ENCODE results near the gene CORO2B. TPM values are rescaled to one million over a fixed set of nuclear protein-coding genes. Genes with fewer than 3 reads are reported as not detected.

CORO2B gene
- total RNA-seq, 1 donor from 2014 or later: 16.3 TPM

GRCh38 chr15:68543165-68544008 is 35.4 kb upstream of the CORO2B start:
- no peak overlapping the region for H3K27ac Mint-ChIP-seq (ENCODE audit: unreplicated experiment)
- TF ChIP-seq CTCF (IDR thresholded peaks at IDR 0.05; ENCODE audit: partially characterized antibody, unreplicated experiment): no peak
- no peaks in the 10 kb centered on the region for H3K9me3 Mint-ChIP-seq (ENCODE audit: unreplicated experiment)
- peaks cover 4% of the 10 kb centered on the region for H3K27me3 Mint-ChIP-seq (ENCODE audit: unreplicated experiment)
- DNase-seq: no peak
- H3K36me3 Mint-ChIP-seq (ENCODE audit: unreplicated experiment): peaks cover 5% of the 10 kb centered on the region
- H3K4me3 Mint-ChIP-seq (ENCODE audit: unreplicated experiment): no peak overlapping the region
- H3K4me1 Mint-ChIP-seq (ENCODE audit: low read depth, unreplicated experiment): no peaks in the 10 kb centered on the region

- H3K36me3 Mint-ChIP-seq (ENCODE audit: unreplicated experiment): peaks cover 5% of the 10 kb centered on the region
- peaks cover 4% of the 10 kb centered on the region for H3K27me3 Mint-ChIP-seq (ENCODE audit: unreplicated experiment)
- no peak overlapping the region for H3K27ac Mint-ChIP-seq (ENCODE audit: unreplicated experiment)
- no peaks in the 10 kb centered on the region for H3K4me1 Mint-ChIP-seq (ENCODE audit: low read depth, unreplicated experiment)
- DNase-seq: no peak
- H3K4me3 Mint-ChIP-seq (ENCODE audit: unreplicated experiment): no peak overlapping the region
- no peaks in the 10 kb centered on the region for H3K9me3 Mint-ChIP-seq (ENCODE audit: unreplicated experiment)
- no peak for TF ChIP-seq CTCF (IDR thresholded peaks at IDR 0.05; ENCODE audit: partially characterized antibody, unreplicated experiment)
Measured at GRCh38 chr15:68546318-68546717, 32.5 kb upstream of the CORO2B start.

- H3K4me3 Mint-ChIP-seq (ENCODE audit: unreplicated experiment): no peak overlapping the region
- DNase-seq: no peak
- no peak for TF ChIP-seq CTCF (IDR thresholded peaks at IDR 0.05; ENCODE audit: partially characterized antibody, unreplicated experiment)
- no peak overlapping the region for H3K27ac Mint-ChIP-seq (ENCODE audit: unreplicated experiment)
- peaks cover 5% of the 10 kb centered on the region for H3K36me3 Mint-ChIP-seq (ENCODE audit: unreplicated experiment)
- peaks cover 2% of the 10 kb centered on the region for H3K9me3 Mint-ChIP-seq (ENCODE audit: unreplicated experiment)
- peaks cover 8% of the 10 kb centered on the region for H3K4me1 Mint-ChIP-seq (ENCODE audit: low read depth, unreplicated experiment)
- H3K27me3 Mint-ChIP-seq (ENCODE audit: unreplicated experiment): peaks cover 4% of the 10 kb centered on the region
Measured at GRCh38 chr15:68548364-68548763, 30.4 kb upstream of the CORO2B start.

GRCh38 chr15:68550004-68550403 is 28.8 kb upstream of the CORO2B start:
- H3K27me3 Mint-ChIP-seq (ENCODE audit: unreplicated experiment): peaks cover 1% of the 10 kb centered on the region

More at GRCh38 chr15:68550004-68550403, 28.8 kb upstream of the CORO2B start:
- no peak for TF ChIP-seq CTCF (IDR thresholded peaks at IDR 0.05; ENCODE audit: partially characterized antibody, unreplicated experiment)
- no peak overlapping the region for H3K4me3 Mint-ChIP-seq (ENCODE audit: unreplicated experiment)
- peaks cover 11% of the 10 kb centered on the region for H3K4me1 Mint-ChIP-seq (ENCODE audit: low read depth, unreplicated experiment)
- H3K27ac Mint-ChIP-seq (ENCODE audit: unreplicated experiment): no peak overlapping the region
- peaks cover 5% of the 10 kb centered on the region for H3K36me3 Mint-ChIP-seq (ENCODE audit: unreplicated experiment)
- H3K9me3 Mint-ChIP-seq (ENCODE audit: unreplicated experiment): peaks cover 2% of the 10 kb centered on the region
- DNase-seq: no peak
